HEK293T (cell line): ENCODE data around the gene ATG7.

Experiments used
- CTCF ChIA-PET: fragments of 350-600 bp; formaldehyde crosslinking; extraction: SDS; loops from one replicate; lab custom pipeline; 2021; ENCODE audit warnings: antibody characterized with exemption, inconsistent platforms; lab: Yijun Ruan, JAX
- POLR2A ChIA-PET: fragments of 350-600 bp; formaldehyde crosslinking; extraction: SDS; loops from one replicate; lab custom pipeline; 2020; ENCODE audit warnings: antibody characterized with exemption, inconsistent platforms; lab: Yijun Ruan, JAX
- DNase-seq: peaks from one replicate; pipeline ENCODE4 v3.0.0; 2012; ENCODE audit warnings: mixed read lengths; ENCODE audit errors: extremely low spot score
- ARNT ChIP-seq: fragments of 450-650 bp; IDR thresholded peaks from 2 replicates; pipeline ENCODE4 v1.6.1; 2017; ENCODE audit warnings: mild to moderate bottlenecking
- BHLHE40 ChIP-seq: fragments of 450-650 bp; IDR thresholded peaks from 2 replicates; pipeline ENCODE4 v1.6.1; 2016; ENCODE audit warnings: mild to moderate bottlenecking, moderate library complexity, borderline replicate concordance
- CTBP1 ChIP-seq: fragments of 450-650 bp; IDR thresholded peaks from 2 replicates; pipeline ENCODE4 v1.6.1; 2016; ENCODE audit warnings: borderline replicate concordance
- ELF4 ChIP-seq: fragments of 450-650 bp; IDR thresholded peaks from 2 replicates; pipeline ENCODE4 v1.6.1; 2017; ENCODE audit warnings: antibody characterized with exemption
- FOXA1 ChIP-seq: fragments of 450-650 bp; IDR thresholded peaks from 2 replicates; pipeline ENCODE4 v1.6.1; 2016; ENCODE audit warnings: mild to moderate bottlenecking
- FOXK2 ChIP-seq: fragments of 450-650 bp; IDR thresholded peaks from 2 replicates; pipeline ENCODE4 v1.6.1; 2016; ENCODE audit warnings: mild to moderate bottlenecking
- FOXM1 ChIP-seq: fragments of 450-650 bp; IDR thresholded peaks from 2 replicates; pipeline ENCODE4 v1.6.1; 2017; ENCODE audit warnings: mild to moderate bottlenecking, borderline replicate concordance
- HDGF ChIP-seq: fragments of 450-650 bp; IDR thresholded peaks from 2 replicates; pipeline ENCODE4 v1.6.1; 2017; ENCODE audit warnings: antibody characterized with exemption, borderline replicate concordance
- L3MBTL2 ChIP-seq: fragments of 450-650 bp; conservative IDR thresholded peaks from 2 replicates; pipeline ENCODE4 v1.6.1; 2016; ENCODE audit warnings: mild to moderate bottlenecking
- LEF1 ChIP-seq: fragments of 450-650 bp; IDR thresholded peaks from 2 replicates; pipeline ENCODE4 v1.6.1; 2017; ENCODE audit warnings: mild to moderate bottlenecking, borderline replicate concordance
- NFRKB ChIP-seq: fragments of 450-650 bp; IDR thresholded peaks from 2 replicates; pipeline ENCODE4 v1.6.1; 2016; ENCODE audit warnings: mild to moderate bottlenecking, moderate library complexity
- SP1 ChIP-seq: fragments of 450-650 bp; IDR thresholded peaks from 2 replicates; pipeline ENCODE4 v1.6.1; 2017
- SUZ12 ChIP-seq: fragments of 450-650 bp; IDR thresholded peaks from 2 replicates; pipeline ENCODE4 v1.6.1; 2016; ENCODE audit warnings: mild to moderate bottlenecking
- TARDBP ChIP-seq: fragments of 450-650 bp; IDR thresholded peaks from 2 replicates; pipeline ENCODE4 v1.6.1; 2016
- ZNF384 ChIP-seq: fragments of 450-650 bp; IDR thresholded peaks from 2 replicates; pipeline ENCODE4 v1.6.1; 2016
- TF ChIP-seq, protein P1 (sequence below): fragments of 450-650 bp; IDR thresholded peaks from 2 replicates; pipeline ENCODE4 v1.6.1; 2016

The ATG7 gene

DNA sequence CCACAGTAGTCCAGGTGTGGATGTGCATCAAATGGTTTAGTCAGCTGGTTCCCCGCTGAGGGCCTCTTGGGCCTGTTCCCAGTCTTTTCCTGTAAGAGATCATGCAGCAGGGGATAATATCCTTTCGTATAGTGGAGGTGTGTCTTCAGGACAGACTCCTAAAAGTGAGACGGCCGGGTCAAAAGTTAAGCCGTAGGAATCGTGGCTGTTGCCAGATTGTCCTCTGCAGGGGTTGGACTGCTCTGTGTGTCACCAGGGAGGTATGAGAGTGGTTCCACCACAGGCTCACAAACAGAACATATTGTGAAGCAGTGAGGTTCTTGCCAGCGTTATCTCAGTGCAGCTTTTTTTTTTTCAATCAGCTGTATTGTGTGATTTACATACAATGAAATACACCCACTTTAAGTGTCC is 276.5 kb downstream of the ATG7 start:
- ChIA-PET CTCF (no interaction called here), POLR2A (no interaction called here)
- TF ChIP-seq FOXM1 (no peak), NFRKB (no peak), FOXK2 (no peak), LEF1 (no peak)
- DNase-seq, result no peak

DNA sequence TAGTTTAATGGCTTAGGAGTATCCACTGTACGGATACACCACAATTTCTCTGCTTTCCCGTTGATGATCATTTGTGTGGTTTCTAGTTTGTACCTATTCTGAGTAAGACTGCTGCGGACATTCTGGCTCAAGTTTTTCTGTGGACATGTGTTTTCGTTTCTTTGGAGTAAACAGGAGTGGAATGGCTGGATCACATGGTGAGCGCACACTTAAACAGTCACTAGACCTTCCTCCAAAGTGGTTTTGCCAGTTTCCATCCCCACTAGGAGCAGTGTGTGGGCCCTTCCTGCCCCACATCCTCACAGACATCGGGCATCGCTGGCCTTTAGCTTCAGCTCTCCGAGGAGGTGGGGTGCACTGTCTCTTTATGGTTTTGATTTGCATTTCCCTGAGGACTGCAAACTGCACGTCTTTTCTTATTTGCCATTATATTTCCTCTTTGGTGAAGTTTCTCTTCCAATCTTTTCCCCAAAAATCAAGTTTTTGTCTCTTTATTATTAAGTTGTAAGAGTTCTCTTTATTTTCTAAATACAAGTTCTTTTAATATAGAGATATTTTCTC is 277.5 kb downstream of the ATG7 start:
- CTCF ChIA-PET, result no interaction called here
- no peak for DNase-seq
- POLR2A ChIA-PET, result no interaction called here
- TF ChIP-seq, protein P1, sequence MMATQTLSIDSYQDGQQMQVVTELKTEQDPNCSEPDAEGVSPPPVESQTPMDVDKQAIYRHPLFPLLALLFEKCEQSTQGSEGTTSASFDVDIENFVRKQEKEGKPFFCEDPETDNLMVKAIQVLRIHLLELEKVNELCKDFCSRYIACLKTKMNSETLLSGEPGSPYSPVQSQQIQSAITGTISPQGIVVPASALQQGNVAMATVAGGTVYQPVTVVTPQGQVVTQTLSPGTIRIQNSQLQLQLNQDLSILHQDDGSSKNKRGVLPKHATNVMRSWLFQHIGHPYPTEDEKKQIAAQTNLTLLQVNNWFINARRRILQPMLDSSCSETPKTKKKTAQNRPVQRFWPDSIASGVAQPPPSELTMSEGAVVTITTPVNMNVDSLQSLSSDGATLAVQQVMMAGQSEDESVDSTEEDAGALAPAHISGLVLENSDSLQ, result no peak
- TF ChIP-seq ELF4, result no peak
- TF ChIP-seq ZNF384, result no peak
- no peak for TF ChIP-seq ARNT
- no peak for TF ChIP-seq FOXM1
- TF ChIP-seq BHLHE40, result no peak
- TF ChIP-seq SUZ12, result no peak
- no peak for TF ChIP-seq LEF1
- no peak for TF ChIP-seq NFRKB
- TF ChIP-seq FOXK2, result no peak
- TF ChIP-seq TARDBP, result no peak

- ChIA-PET CTCF (no interaction called here), POLR2A (no interaction called here)
- TF ChIP-seq SP1, result no peak
- TF ChIP-seq, protein P1, result no peak
- TF ChIP-seq BHLHE40, result no peak
- TF ChIP-seq HDGF, result no peak
- no peak for TF ChIP-seq SUZ12
- no peak for TF ChIP-seq L3MBTL2
- no peak for TF ChIP-seq FOXK2
- no peak for TF ChIP-seq FOXM1
- TF ChIP-seq TARDBP, result no peak
- no peak for TF ChIP-seq ZNF384
- no peak for DNase-seq
Observed at GRCh38 chr3:11551036-11551435, 278.8 kb downstream of the ATG7 start.

DNA sequence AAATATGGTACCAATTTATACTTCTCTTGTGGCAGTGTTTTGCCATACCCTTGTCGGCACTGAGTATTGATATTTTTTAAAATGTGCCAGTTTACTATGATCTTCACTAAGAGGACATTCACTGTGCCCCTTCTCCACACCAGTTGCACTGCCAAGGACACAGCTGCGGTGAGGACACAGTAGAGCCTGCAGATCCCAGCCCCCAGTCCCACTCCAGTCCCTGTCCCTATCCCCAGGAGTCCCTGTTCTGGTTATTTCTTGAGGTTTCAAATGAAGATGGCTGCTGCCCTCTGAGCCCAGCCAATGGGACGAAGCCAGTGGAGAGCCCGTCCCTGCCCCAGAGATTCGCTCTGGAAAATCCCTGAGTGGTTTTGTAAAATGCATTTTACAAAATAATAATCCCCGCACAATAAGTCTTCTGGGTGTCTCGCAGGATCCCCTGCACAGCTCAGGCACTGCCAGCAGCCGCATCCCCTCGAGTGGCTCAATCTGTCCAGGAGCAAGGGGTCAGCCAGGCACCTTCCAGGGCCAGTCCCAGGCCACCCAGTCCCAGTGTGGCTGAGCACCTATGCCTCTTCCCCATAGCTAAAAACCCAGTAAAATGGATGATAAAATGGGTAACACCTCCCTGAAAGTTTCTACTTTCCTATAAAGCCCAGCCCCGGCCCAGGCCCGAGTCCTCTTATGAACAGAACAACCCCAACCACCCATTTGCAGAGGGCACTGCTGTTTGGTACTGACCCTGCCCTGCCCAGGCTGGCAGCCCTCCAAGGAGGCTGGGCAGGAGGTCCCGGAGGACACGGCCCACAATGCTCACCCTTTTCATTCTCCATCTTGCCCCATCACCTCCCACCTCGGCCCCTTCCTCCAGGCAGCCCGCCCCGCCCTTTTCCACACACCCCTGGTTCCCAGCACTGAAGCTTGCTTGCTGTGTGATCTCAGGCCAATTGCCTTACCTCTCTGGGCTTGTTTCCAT is 280.4 kb downstream of the ATG7 start:
- TF ChIP-seq FOXM1, result no peak
- no peak for TF ChIP-seq ELF4
- no peak for DNase-seq
- ChIA-PET POLR2A (no interaction called here), CTCF (no interaction called here)

DNA sequence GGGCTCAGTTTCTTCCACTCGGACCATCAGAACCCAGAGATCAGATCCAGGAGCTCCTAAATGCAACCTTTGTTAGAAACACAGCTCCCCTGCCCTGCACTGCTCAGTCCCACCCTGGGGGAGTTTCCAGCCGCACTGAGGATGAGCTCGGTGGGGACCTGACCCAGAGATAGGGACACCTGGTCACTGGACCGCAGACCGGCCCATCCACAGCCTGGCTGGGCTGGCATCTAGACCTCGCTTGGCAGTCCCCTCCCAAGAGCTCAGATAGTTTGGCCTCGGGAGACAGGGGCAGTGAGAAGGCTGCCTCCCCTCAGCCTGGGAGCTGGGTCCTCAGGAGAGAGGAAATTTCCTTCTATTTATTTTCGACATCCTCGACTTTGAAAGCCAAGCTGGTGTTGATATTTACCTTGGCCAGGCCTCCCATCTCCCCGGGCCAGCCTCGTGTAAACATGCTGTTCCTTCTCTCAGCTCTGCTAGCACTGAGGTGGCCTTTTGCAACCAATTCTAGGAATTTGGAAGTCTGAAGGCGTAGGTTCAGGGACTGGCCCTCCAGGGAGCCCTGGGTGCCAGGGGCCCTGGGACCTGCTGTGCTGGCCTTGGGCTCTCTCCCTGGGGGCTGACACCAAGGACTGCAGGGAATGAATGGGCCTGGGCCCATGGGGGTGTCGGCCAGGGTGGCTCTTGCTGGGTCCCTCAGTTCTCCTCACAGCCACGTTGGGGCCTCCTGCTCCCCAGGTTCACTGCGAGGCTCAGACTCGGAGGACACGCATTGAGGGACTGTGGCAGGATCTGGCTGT is 281.4 kb downstream of the ATG7 start:
- CTCF ChIA-PET, result no interaction called here
- no peak for DNase-seq
- TF ChIP-seq FOXK2 (no peak), ZNF384 (no peak), SP1 (no peak), L3MBTL2 (no peak), NFRKB (no peak), ELF4 (no peak), CTBP1 (no peak), TARDBP (no peak), SUZ12 (no peak)
- POLR2A ChIA-PET, result no interaction called here

GRCh38 chr3:11554236-11554610 is 282.0 kb downstream of the ATG7 start:
- DNase-seq, result no peak
- TF ChIP-seq ELF4 (no peak), FOXM1 (no peak), NFRKB (no peak), LEF1 (no peak), ZNF384 (no peak)
- CTCF ChIA-PET, result no interaction called here
- POLR2A ChIA-PET, result no interaction called here

- no peak for TF ChIP-seq ARNT
- TF ChIP-seq TARDBP, result no peak
- no peak for TF ChIP-seq NFRKB
- no peak for TF ChIP-seq SUZ12
- no peak for TF ChIP-seq FOXK2
- TF ChIP-seq L3MBTL2, result no peak
- no peak for TF ChIP-seq SP1
- TF ChIP-seq HDGF, result no peak
- no peak for TF ChIP-seq FOXA1
- TF ChIP-seq FOXM1, result no peak
- TF ChIP-seq ELF4, result no peak
- TF ChIP-seq BHLHE40, result no peak
- TF ChIP-seq LEF1, result no peak
- TF ChIP-seq CTBP1, result no peak
- TF ChIP-seq ZNF384, result no peak
- TF ChIP-seq, protein P1, result no peak
- DNase-seq, result no peak
- ChIA-PET POLR2A (no interaction called here), CTCF (no interaction called here)
Observed at GRCh38 chr3:11554666-11555065, 282.5 kb downstream of the ATG7 start.
